K562 (cell line): ENCODE results near the gene ATOH8. TPM values are rescaled to one million over a fixed set of nuclear protein-coding genes. Genes with fewer than 3 reads are reported as not detected.

Experiments
- ATAC-seq: fragments of 200-7000 bp; cut with Tn5 transposase; 3 replicates; pipeline ENCODE4 v1.9.1; 2020; ENCODE audit warnings: moderate library complexity
- BruUV-seq: library from RNA; stranded (reverse); fragments of 400-500 nt; replicated peaks from 2 replicates; lab custom pipeline; 2021; lab: Mats Ljungman, UMichigan
- CTCF ChIA-PET: fragments of 300-600 bp; formaldehyde crosslinking; extraction: SDS; loops from one replicate; lab custom pipeline; 2021; ENCODE audit warnings: low intra/inter-chr PET ratio; lab: Yijun Ruan, JAX
- POLR2A ChIA-PET: fragments of 300-600, 350-650 bp; sonication (Branson Sonifier 250); formaldehyde crosslinking; extraction: SDS; loops from one replicate; lab custom pipeline; 2021; ENCODE audit warnings: antibody characterized with exemption, inconsistent platforms; lab: Yijun Ruan, JAX
- DNase-seq, 4 experiments: peaks; one replicate each; pipeline versions ENCODE4 v3.0.0 to v3.0.0-alpha.2; 2011 to 2018; ENCODE audit warnings: low spot score in 3 of 4, mixed read lengths in 3 of 4; ENCODE audit errors: extremely low read depth in 1 of 4
- FAIRE-seq: peaks from 2 replicates; lab custom pipeline; 2011; peaks lifted over from hg19 to GRCh38; lab: Jason Lieb, UNC
- H2AFZ ChIP-seq: 2 replicates; pipeline ENCODE4 v1.6.0; 2011; ENCODE audit warnings: low read depth, low read length, control low read depth, inconsistent platforms
- H3K27ac ChIP-seq: fragments of 200-600 bp; 3 replicates; pipeline ENCODE4 v1.8.0; 2011; ENCODE audit warnings: low read depth, mild to moderate bottlenecking, control low read depth, inconsistent platforms, low read length, moderate library complexity, mixed read lengths; ENCODE audit errors: extremely low read depth
- H3K27me3 ChIP-seq, 2 experiments: fragments of 300-600 bp in 1 of 2; 2 replicates in 1 of 2; 3 replicates in 1 of 2; pipeline versions ENCODE4 v1.6.0 to v1.8.0; 2011; ENCODE audit warnings: inconsistent platforms in 2 of 2, low read length in 2 of 2, mild to moderate bottlenecking in 1 of 2, mixed read lengths in 1 of 2, moderate library complexity in 1 of 2; ENCODE audit not compliant: control insufficient read depth in 2 of 2, insufficient read depth in 2 of 2
- H3K36me3 ChIP-seq: fragments of 300-600 bp; 3 replicates; pipeline ENCODE4 v1.8.0; 2011; ENCODE audit warnings: mild to moderate bottlenecking, low read length, inconsistent platforms; ENCODE audit not compliant: control insufficient read depth, insufficient read depth
- H3K4me1 ChIP-seq, 2 experiments: fragments of 200-600 bp in 1 of 2; replicated peaks in 1 of 2; 2 replicates in 1 of 2; 3 replicates in 1 of 2; pipeline versions ENCODE4 v1.5.1 to v1.8.0; 2011; ENCODE audit warnings: inconsistent platforms in 2 of 2, low read length in 2 of 2, mild to moderate bottlenecking in 1 of 2, mixed read lengths in 1 of 2, moderate library complexity in 1 of 2; ENCODE audit not compliant: control insufficient read depth in 2 of 2, insufficient read depth in 2 of 2
- H3K4me2 ChIP-seq: 2 replicates; pipeline ENCODE4 v1.6.1; 2011; ENCODE audit warnings: low read length, control low read depth, inconsistent platforms, mixed read lengths; ENCODE audit not compliant: insufficient read depth
- H3K4me3 ChIP-seq: fragments of 200-600 bp; sonication (generic), shearing (Covaris generic); 2 replicates; pipeline ENCODE4 v1.5.1; 2016; ENCODE audit warnings: control low read depth, inconsistent platforms
- H3K79me2 ChIP-seq: fragments of 200-600 bp; 3 replicates; pipeline ENCODE4 v1.8.0; 2011; ENCODE audit warnings: low read length, inconsistent platforms; ENCODE audit not compliant: control insufficient read depth, insufficient read depth
- H3K9ac ChIP-seq, 2 experiments: 2 replicates each; pipeline versions ENCODE4 v1.6.0 to v1.6.1; 2011; ENCODE audit warnings: low read depth in 2 of 2, low read length in 2 of 2, control low read depth in 1 of 2, inconsistent platforms in 1 of 2, mild to moderate bottlenecking in 1 of 2, mixed read lengths in 1 of 2; ENCODE audit not compliant: insufficient read depth in 1 of 2
- H3K9me1 ChIP-seq: one replicate; pipeline ENCODE4 v1.6.0; 2011; ENCODE audit warnings: inconsistent platforms, mild to moderate bottlenecking, low read length, moderate library complexity; ENCODE audit not compliant: control insufficient read depth, insufficient read depth
- H3K9me3 ChIP-seq: replicated peaks from 2 replicates; pipeline ENCODE4 v1.5.1; 2011; ENCODE audit warnings: low read depth, low read length, inconsistent platforms; ENCODE audit not compliant: control insufficient read depth, insufficient read depth
- H4K20me1 ChIP-seq: replicated peaks from 2 replicates; pipeline ENCODE4 v1.6.1; 2011; ENCODE audit warnings: low read length, inconsistent platforms, mixed read lengths; ENCODE audit not compliant: control insufficient read depth, insufficient read depth
- STAT6 ChIP-seq: sonication (generic); formaldehyde crosslinking; IDR thresholded peaks from 2 replicates; pipeline ENCODE4 v1.8.1; 2023; ENCODE audit warnings: mild to moderate bottlenecking, missing genetic modification reagents
- WGBS: fragments of 100-300 bp; shearing (Covaris generic); methylation state at CpG from one replicate; pipeline ENCODE4 v1.1.6; 2016; ENCODE audit warnings: low coverage, mixed read lengths; ENCODE audit not compliant: insufficient coverage; ENCODE audit errors: missing lambda C conversion rate; 5-methylcytosine and 5-hydroxymethylcytosine counted together
- in situ Hi-C: fragments of 300-500 bp; cut with MboI; formaldehyde crosslinking; loops from 4 replicates; pipeline ENCODE4 v1.15.0; 2018; ENCODE audit warnings: inconsistent platforms, mixed read lengths
- intact Hi-C: fragments of 100-400 bp; cut with micrococcal nuclease; formaldehyde crosslinking; loops from 2 replicates; pipeline ENCODE4 v1.14.2; 2022
- polyA plus RNA-seq, 8 experiments: library from polyadenylated mRNA; depleted of rRNA in 4 of 8; stranded (reverse) in 5 of 8; unstranded in 3 of 8; fragments of >200 nt; fragmentation: Nextera tagmentation in 2 of 8; fragmentation: Illumina TruSeq in 1 of 8; extraction: Ambion mirVana in 2 of 8; extraction: Trizol in 1 of 8; gene quantifications; 2 replicates each; pipeline versions ENCODE4 v1.2.1 to v1.2.3, GENCODE V29; 2011 to 2014; ENCODE audit warnings: inconsistent platforms in 1 of 8, missing spikeins in 1 of 8
- total RNA-seq, 7 experiments: library from RNA; depleted of rRNA in 6 of 7; stranded (reverse); fragments of >200 nt in 6 of 7; fragmentation: Illumina TruSeq in 2 of 7; extraction: Trizol in 2 of 7; gene quantifications; 2 replicates each; pipeline versions ENCODE4 v1.2.1 to v1.2.3, GENCODE V29; 2011 to 2021; ENCODE audit warnings: low replicate concordance in 1 of 7

Gene ATOH8
- total and polyA plus RNA-seq, 9 of the 15 experiments (the other 6 are each of a cell fraction or from before 2014, with no cell fraction given) = not detected

- no peak for DNase-seq
- no peak for FAIRE-seq
- Histone ChIP-seq H3K27me3 (peaks cover 54 to 86% of the 10 kb centered on the region in 2 experiments), H3K36me3 (no peaks in the 10 kb centered on the region), H3K9me3 (no peaks in the 10 kb centered on the region), H3K27ac (no peak overlapping the region), H4K20me1 (peaks cover 12% of the 10 kb centered on the region)
- in situ Hi-C loops (no loop called here), intact Hi-C loops (no loop called here)
- ATAC-seq = no peak
- TF ChIP-seq STAT6 (CRISPR knock-in tag) = no peak
- TF ChIP-seq, all 486 proteins: peak for 0
- no peak overlapping the region for H2AFZ ChIP-seq
- no peak overlapping the region for H3K9ac ChIP-seq
- no TSS peak for BruUV-seq
- no peaks in the 10 kb centered on the region; a peak in 2 of 5 replicates for H3K4me1 ChIP-seq
- H3K4me3 ChIP-seq = no peak overlapping the region
- POLR2A ChIA-PET = interaction anchor here (0.7 to 1.2 kb wide), 2 partner anchors 8 to 440 kb away, joined by 3 to 4 read pairs; no protein-coding TSS in a partner anchor
- no peak overlapping the region for H3K4me2 ChIP-seq
- H3K79me2 ChIP-seq = no peaks in the 10 kb centered on the region
- WGBS = 0% methylated on average over 8 of the region's 8 CpGs
- CTCF ChIA-PET = no interaction called here
- H3K9me1 ChIP-seq = no peaks in the 10 kb centered on the region
These were observed 23.7 kb downstream of the ATOH8 start for GRCh38 chr2:85777441-85777861.
